ENCODE measurements around the gene TMEM79.
A peak's percentile ranks its signal among the peaks of the same experiment; 100 is the strongest.

DNA sequence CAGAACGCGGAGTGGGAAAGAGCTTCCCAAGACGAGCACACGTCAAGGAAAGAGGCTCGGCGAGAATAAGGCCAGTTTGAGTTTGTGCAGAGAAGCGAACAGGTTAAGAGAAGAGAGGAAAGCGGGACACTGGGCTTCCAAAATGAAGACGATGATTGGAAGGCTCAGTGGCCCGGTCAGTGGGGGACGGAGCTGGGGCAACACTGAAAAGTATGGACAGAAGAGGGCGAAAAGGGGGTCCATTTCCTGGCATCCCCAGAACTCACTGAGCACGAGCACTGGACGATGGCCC is 53.7 kb downstream of the TMEM79 start:
- TF ChIP-seq, protein P1, sequence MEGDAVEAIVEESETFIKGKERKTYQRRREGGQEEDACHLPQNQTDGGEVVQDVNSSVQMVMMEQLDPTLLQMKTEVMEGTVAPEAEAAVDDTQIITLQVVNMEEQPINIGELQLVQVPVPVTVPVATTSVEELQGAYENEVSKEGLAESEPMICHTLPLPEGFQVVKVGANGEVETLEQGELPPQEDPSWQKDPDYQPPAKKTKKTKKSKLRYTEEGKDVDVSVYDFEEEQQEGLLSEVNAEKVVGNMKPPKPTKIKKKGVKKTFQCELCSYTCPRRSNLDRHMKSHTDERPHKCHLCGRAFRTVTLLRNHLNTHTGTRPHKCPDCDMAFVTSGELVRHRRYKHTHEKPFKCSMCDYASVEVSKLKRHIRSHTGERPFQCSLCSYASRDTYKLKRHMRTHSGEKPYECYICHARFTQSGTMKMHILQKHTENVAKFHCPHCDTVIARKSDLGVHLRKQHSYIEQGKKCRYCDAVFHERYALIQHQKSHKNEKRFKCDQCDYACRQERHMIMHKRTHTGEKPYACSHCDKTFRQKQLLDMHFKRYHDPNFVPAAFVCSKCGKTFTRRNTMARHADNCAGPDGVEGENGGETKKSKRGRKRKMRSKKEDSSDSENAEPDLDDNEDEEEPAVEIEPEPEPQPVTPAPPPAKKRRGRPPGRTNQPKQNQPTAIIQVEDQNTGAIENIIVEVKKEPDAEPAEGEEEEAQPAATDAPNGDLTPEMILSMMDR (IDR thresholded peaks at IDR 0.05): no peak
- TF ChIP-seq TCF7L2 (IDR thresholded peaks at IDR 0.05; ENCODE audit: low read depth, low read length) (no peak), POLR2AphosphoS5 (IDR thresholded peaks at IDR 0.05; ENCODE audit: low read depth, low read length) (no peak), SIN3A (IDR thresholded peaks at IDR 0.05; ENCODE audit: borderline replicate concordance, insufficient read depth, low read depth, low read length) (0 out of 2 replicates have a peak, but pooled peaks have one; percentile 52)
- TF ChIP-seq, protein P2, sequence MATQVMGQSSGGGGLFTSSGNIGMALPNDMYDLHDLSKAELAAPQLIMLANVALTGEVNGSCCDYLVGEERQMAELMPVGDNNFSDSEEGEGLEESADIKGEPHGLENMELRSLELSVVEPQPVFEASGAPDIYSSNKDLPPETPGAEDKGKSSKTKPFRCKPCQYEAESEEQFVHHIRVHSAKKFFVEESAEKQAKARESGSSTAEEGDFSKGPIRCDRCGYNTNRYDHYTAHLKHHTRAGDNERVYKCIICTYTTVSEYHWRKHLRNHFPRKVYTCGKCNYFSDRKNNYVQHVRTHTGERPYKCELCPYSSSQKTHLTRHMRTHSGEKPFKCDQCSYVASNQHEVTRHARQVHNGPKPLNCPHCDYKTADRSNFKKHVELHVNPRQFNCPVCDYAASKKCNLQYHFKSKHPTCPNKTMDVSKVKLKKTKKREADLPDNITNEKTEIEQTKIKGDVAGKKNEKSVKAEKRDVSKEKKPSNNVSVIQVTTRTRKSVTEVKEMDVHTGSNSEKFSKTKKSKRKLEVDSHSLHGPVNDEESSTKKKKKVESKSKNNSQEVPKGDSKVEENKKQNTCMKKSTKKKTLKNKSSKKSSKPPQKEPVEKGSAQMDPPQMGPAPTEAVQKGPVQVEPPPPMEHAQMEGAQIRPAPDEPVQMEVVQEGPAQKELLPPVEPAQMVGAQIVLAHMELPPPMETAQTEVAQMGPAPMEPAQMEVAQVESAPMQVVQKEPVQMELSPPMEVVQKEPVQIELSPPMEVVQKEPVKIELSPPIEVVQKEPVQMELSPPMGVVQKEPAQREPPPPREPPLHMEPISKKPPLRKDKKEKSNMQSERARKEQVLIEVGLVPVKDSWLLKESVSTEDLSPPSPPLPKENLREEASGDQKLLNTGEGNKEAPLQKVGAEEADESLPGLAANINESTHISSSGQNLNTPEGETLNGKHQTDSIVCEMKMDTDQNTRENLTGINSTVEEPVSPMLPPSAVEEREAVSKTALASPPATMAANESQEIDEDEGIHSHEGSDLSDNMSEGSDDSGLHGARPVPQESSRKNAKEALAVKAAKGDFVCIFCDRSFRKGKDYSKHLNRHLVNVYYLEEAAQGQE (IDR thresholded peaks at IDR 0.05; ENCODE audit: insufficient read depth in 1 of 2, low read depth in 2 of 2, low read length in 1 of 2): no peak

All from Panc1 (cell line).